Measurements from ENCODE around the gene TBC1D3L.
"Not testable (repeated sequence)": the region's sequence is repeated elsewhere in the genome, so short reads cannot be mapped to it uniquely, and the experiment has no call there.

TBC1D3L gene

DNA sequence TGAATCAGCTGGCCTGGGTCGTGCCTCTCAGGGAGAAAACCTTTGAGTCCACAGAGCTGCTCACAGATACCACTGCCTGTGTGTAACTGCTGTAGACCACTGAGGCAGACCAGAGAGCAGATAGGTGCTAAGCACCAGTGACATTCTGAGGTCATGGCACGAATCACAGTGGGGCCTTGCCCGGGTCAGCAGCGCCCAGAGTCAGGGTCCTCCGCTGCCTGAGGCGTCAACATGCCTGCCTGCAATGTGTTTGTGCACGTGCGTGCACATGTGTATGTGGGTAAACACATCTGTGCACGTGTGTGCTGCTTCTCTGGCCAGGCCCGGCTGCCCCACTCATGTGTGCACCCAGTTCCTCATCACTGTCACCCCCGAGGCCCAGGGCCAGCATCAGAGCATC, at the start of gene TBC1D3L:
Gene TBC1D3L (minus strand): TSS at position 101 of the 400 bp plus-strand sequence. CDS start 1,540 bp downstream, outside the sequence.
- DNase-seq (ENCODE audit: low spot score), result not testable (repeated sequence)

DNA sequence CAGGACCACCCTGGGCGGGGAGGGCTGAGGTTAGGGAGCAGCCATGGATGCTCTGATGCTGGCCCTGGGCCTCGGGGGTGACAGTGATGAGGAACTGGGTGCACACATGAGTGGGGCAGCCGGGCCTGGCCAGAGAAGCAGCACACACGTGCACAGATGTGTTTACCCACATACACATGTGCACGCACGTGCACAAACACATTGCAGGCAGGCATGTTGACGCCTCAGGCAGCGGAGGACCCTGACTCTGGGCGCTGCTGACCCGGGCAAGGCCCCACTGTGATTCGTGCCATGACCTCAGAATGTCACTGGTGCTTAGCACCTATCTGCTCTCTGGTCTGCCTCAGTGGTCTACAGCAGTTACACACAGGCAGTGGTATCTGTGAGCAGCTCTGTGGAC, 14.8 kb upstream of the TBC1D3L start, which contains the start of gene TBC1D3D:
Gene TBC1D3D (plus strand): TSS at position 301 of the 400 bp plus-strand sequence. CDS start 1,585 bp downstream, outside the sequence.
- not testable (repeated sequence) for DNase-seq (ENCODE audit: low spot score)

Data from Ammon's horn (tissue), 1 donor.